NCI-H146 treated with DMSO at 0.1 percent for 48 hours (cell line): ENCODE measurements around the gene FEN1.

Experiments used
- DNase-seq: peaks from one replicate; lab custom pipeline; 2025; ENCODE audit not compliant: unreplicated experiment; lab: John Stamatoyannopoulos, UW

Gene FEN1

GRCh38 chr11:61774411-61774810, 18.3 kb upstream of the FEN1 start:
- DNase-seq = no peak

GRCh38 chr11:61775106-61775505, 17.6 kb upstream of the FEN1 start:
- no peak for DNase-seq

DNA sequence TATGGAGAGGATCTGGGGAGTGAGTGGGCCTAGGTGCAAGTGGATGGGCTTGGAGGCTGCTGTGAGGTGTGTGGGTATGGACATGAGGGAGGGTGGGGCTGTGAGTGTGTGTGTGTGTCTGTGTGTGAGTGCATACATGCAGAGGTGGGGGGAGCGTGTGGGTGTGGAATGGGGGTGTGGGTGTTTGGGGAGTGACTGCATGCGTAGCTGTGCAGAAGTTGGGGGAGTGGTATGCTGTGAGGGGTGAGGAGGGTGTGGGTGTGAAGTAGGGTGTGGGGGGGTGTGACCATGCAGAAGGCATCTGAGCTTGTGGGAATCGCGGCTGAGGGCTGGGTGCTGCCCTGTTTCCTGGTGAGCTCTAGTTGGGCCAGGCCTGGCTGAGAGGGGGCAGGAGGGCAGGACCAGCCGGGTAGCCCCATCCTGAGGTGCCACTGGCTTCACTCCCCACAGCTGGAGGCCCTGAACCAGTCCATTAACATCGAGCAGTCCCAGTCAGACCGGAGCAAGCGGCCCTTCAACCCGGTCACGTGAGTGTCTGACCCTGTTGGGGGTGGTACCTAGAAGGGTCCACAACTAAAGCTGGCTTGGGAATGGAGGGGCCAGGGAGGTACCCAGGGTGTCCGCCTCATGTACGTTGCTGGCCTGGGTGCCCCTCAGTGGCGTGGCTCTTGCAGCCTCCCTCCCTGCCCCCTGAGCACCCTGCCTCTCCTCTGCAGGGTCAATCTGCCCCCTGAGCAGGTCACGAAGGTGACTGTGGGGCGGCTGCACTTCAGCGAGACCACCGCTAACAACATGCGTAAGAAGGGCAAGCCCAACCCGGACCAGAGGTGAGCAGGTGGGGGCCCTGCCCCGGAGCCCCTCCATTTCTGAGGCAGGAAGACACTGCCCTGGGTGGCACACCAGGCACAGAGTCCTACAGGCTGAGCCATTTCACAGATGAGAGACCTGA, 16.8 kb upstream of the FEN1 start:
- no peak for DNase-seq

GRCh38 chr11:61776561-61777075, 16.1 kb upstream of the FEN1 start:
- DNase-seq = no peak

DNA sequence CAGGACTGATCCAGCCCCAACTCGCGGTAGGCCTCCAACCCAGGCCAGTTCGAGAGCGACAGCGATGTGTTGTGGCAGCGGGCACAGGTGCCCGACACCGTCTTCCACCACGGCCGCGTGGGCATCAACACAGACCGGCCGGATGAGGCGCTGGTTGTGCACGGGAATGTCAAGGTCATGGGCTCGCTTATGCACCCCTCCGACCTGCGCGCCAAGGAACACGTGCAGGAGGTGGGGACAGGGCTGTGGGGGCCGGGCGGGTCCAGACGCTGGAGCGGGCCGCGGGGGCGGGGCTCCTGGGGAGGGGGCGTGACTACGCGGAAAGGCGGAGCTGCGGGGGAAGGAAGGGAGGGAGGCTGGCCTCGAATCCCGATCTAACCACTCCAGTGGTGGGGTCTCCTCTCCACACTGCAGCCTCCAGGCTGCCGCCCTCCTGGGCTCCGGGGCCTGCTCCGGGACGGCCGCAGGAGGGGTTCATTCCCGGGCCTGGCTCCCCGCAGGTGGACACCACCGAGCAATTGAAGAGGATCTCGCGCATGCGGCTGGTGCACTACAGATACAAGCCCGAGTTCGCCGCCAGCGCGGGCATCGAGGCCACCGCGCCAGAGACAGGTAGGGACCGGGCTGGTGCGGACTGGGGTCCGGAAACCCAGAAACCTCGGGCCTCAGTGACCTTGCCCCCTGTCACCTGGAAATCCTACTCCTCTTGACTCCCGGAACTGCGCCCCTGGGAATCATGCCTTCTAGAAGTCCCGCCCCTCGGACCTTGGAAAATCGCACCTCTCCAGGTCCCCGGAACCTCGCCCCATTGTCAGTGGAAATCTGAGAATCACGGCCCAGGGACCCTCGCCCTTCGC, 15.2 kb upstream of the FEN1 start:
- no peak for DNase-seq

GRCh38 chr11:61778357-61778886, 14.3 kb upstream of the FEN1 start:
- no peak for DNase-seq

DNA sequence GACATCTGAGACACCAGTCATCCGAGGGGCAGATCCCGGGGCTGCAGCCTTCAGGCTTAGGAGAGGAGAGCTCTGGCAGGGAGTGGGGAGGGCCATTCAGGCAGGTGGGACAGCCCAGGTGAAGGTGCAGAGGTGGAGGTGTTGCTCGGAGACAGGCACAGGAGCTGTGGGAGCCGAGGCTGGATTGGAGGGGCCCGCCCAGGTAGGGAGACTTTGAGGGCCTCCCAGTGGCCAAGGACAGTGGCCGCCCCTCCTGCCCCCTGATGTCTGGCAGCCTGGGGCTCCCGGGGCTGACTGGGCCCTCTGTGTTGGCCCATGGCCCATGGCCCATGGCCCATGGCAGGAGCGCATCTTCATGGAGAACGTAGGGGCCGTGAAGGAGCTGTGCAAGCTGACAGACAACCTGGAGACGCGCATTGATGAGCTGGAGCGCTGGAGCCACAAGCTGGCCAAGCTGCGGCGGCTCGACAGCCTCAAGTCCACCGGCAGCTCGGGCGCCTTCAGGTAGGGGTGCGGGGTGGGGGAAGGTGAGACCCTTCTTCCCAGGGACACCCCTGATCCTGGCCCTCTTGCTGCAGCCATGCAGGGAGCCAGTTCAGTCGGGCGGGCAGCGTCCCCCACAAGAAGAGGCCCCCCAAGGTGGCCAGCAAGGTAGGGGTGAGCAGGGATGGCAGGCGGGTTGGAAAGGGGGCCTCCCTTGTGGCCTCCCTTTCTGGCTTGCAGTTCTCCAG, 13.6 kb upstream of the FEN1 start:
- DNase-seq = no peak

GRCh38 chr11:61779666-61780525, 12.8 kb upstream of the FEN1 start:
- DNase-seq = no peak

DNA sequence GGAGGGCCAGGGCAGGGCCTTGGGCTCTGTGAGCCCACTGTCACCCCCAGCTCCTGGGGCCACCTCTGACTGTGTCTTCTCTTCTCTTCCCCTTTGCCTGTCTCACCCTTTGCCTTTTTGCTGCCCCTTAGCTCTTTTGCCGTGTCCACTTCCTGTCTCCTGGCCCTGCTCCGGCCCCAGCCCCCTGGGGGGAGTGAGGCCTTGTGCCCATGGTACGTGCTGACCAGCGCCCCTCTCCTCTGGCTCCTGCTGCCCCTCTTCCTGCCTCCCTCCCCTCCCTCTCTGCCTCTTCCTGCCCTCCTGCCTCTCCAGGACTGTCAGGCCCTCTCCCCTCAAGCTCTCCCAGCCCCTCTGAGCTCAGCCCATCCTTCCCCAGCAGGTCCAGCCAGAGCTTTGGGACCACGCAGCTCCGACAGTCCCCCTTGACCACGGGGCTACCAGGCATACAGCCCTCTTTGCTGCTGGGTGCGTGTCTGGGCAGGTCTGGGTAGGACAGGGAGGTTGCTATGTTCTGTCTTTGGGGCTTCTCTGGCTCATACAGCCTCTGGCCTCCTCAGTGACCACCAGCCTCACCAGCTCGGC, 12.0 kb upstream of the FEN1 start:
- no peak for DNase-seq

- no peak for DNase-seq
Observed at GRCh38 chr11:61781585-61781984, 11.1 kb upstream of the FEN1 start.

- DNase-seq = no peak
Observed at GRCh38 chr11:61782299-61782698, 10.4 kb upstream of the FEN1 start.

DNA sequence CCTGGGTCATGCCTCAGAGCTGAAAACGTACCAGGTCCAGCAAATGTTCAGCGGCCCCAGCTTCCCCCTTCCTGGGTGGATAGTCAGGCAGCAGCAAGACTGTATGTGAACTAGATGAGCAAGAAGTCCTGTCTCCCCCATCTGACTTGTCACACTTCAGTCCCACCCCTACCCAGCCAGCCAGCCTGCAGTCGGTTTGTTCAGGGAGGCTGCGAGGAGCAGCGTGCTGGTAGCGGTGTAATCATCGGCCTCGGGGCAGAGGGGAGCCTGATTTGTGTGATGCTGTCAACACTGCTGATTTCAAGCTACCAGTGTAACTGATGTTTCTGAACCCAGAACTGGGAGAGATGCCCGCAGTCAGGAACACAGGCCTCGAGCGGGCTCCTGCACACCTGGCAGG, 9.9 kb upstream of the FEN1 start:
- DNase-seq = no peak

DNA sequence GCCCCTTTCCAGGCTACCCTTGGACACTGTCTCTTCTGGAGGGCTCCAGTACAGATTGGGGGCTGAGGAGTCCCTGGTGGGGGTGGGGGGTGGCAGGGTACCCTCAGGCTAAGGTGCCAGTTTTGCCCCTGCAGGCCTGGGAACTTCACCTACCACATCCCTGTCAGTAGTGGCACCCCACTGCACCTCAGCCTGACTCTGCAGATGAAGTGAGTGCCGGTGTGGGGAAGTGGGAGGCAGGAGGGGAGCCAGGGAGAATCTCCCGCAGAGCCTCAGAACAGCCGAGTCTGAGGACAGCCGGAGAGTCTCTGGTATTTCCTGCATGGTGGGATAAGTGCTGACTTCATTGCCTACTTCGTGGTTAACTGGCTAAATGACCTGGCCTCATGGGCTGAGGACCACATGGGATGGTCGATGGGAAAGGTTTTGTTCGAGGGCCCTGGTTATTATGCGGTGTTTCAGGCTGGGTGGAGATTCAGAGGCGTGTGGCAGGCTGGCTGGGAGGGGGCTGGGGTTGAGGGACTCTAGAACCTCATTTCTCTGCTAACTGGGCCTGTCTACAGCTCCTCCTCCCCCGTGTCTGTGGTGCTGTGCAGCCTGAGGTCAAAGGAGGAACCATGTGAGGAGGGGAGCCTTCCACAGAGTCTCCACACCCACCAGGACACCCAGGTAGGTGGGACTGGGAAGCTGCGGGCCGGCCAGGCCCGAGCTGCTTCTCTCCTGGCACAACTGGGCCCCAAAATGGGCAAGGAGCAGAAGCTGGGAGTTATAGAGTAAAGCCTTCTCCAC, 8.8 kb upstream of the FEN1 start:
- DNase-seq = no peak

- DNase-seq = no peak
Observed at GRCh38 chr11:61784506-61784805, 8.3 kb upstream of the FEN1 start.

GRCh38 chr11:61785837-61786402, 6.8 kb upstream of the FEN1 start:
- DNase-seq = no peak

- no peak for DNase-seq
Observed at GRCh38 chr11:61787928-61788491, 4.7 kb upstream of the FEN1 start.

DNA sequence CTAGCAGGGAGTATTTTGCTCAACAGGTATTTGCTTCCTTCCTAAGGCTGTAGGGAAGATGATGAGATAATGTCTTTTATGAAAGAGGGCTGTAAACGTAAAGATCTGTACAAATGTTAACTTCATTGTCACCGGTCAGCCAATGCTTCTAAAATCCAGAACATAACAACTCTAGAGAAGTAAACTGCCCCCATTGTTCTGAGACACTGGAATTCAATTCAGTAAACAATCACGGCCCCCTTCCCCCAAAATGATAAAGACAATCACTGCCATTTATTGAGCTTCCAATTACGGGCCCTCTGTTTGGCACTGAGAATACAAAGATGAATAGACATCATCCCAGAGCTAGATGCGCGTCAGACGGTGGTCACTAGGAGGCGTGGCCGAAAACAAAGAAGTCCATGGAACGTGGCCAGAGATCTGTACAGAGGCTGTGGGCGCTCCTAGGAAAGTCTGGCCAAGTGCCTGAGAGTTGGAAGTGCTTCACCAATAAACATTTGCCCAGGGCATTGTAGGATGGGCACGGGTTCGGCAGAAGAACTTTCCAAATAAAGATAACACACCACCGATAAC, 888 bp upstream of the FEN1 start:
- peak; percentile 68 for DNase-seq
